SK-N-SH treated with all-trans-retinoic acid at 6 μM for 48 hours (cell line): Measurements from ENCODE around the gene MCM7.

Experiments used
- ARNTL ChIP-seq: fragments of 450-650 bp; formaldehyde crosslinking; IDR thresholded peaks from 2 replicates; pipeline ENCODE4 v1.5.0; 2020; ENCODE audit warnings: low read depth, mild to moderate bottlenecking, moderate library complexity, borderline replicate concordance
- BACH2 ChIP-seq: fragments of 250-450 bp; sonication (Bioruptor Pico); IDR thresholded peaks from 2 replicates; pipeline ENCODE4 v1.9.0; 2021; ENCODE audit warnings: mild to moderate bottlenecking, borderline replicate concordance
- CREB5 ChIP-seq: fragments of 250-450 bp; sonication (Bioruptor Pico); IDR thresholded peaks from 2 replicates; pipeline ENCODE4 v1.5.1; 2020; ENCODE audit warnings: low read depth, mild to moderate bottlenecking, moderate library complexity
- PATZ1 ChIP-seq: fragments of 250-450 bp; sonication (Bioruptor Pico); IDR thresholded peaks from 2 replicates; pipeline ENCODE4 v1.8.0; 2020; ENCODE audit warnings: mild to moderate bottlenecking, moderate library complexity, borderline replicate concordance
- RARB ChIP-seq: fragments of 250-450 bp; sonication (Bioruptor Pico); IDR thresholded peaks from 2 replicates; pipeline ENCODE4 v1.8.0; 2021; ENCODE audit warnings: mild to moderate bottlenecking, moderate library complexity
- TOX ChIP-seq: fragments of 250-450 bp; sonication (Bioruptor Pico); IDR thresholded peaks from 2 replicates; pipeline ENCODE4 v1.8.0; 2021; ENCODE audit warnings: mild to moderate bottlenecking, moderate library complexity, borderline replicate concordance
- ZNF565 ChIP-seq: fragments of 450-650 bp; formaldehyde crosslinking; conservative IDR thresholded peaks from 2 replicates; pipeline ENCODE4 v1.5.0; 2020; ENCODE audit warnings: low read depth, mild to moderate bottlenecking, moderate library complexity

GRCh38 chr7:100072462-100072861, 28.7 kb downstream of the MCM7 start:
- TF ChIP-seq PATZ1: no peak
- TF ChIP-seq CREB5 (CRISPR knock-in tag): no peak
- TF ChIP-seq TOX (CRISPR knock-in tag): no peak
- no peak for TF ChIP-seq ZNF565
- TF ChIP-seq ARNTL (CRISPR knock-in tag): no peak
- TF ChIP-seq BACH2: no peak
- no peak for TF ChIP-seq RARB (CRISPR knock-in tag)
